ENCODE results near the gene ZXDC. TPM values are rescaled to one million over a fixed set of nuclear protein-coding genes. Genes with fewer than 3 reads are reported as not detected.

Gene ZXDC
- polyA plus RNA-seq, 3 donors, result 9.8 to 14.1 (median 13.5) TPM

- 84 to 94% (median 85%) methylated on average over 4 of the region's 4 CpGs for WGBS, 3 donors
- H3K27ac ChIP-seq (ENCODE audit: low read depth, low read length), result no peak overlapping the region
Observed at GRCh38 chr3:126432361-126433104, 43.2 kb downstream of the ZXDC start.

GRCh38 chr3:126431103-126431534 lies 44.6 kb downstream of the ZXDC start:
- 87 to 100% (median 92%) methylated on average over 1 of the region's 1 CpG for WGBS, 3 donors
- no peak overlapping the region for H3K27ac ChIP-seq (ENCODE audit: low read depth, low read length)

- H3K27ac ChIP-seq (ENCODE audit: low read depth, low read length), result no peak overlapping the region
Observed at GRCh38 chr3:126424751-126425150, 50.9 kb downstream of the ZXDC start.

GRCh38 chr3:126424039-126424717 lies 51.5 kb downstream of the ZXDC start:
- H3K27ac ChIP-seq (ENCODE audit: low read depth, low read length), result no peak overlapping the region
- WGBS, 3 donors, result 94 to 96% (median 96%) methylated on average over 10 of the region's 10 CpGs

More at GRCh38 chr3:126424751-126425150, 50.9 kb downstream of the ZXDC start:
- 64 to 97% (median 87%) methylated on average over 3 of the region's 3 CpGs for WGBS, 3 donors

GRCh38 chr3:126423191-126424038 lies 52.3 kb downstream of the ZXDC start:
- WGBS, 3 donors, result 85 to 88% (median 85%) methylated on average over 24 to 26 of the region's 26 CpGs
- H3K27ac ChIP-seq (ENCODE audit: low read depth, low read length), result no peak overlapping the region

- no peak overlapping the region for H3K27ac ChIP-seq (ENCODE audit: low read depth, low read length)
- 82 to 91% (median 85%) methylated on average over 4 of the region's 4 CpGs for WGBS, 3 donors
Observed at GRCh38 chr3:126422571-126423091, 53.1 kb downstream of the ZXDC start.

GRCh38 chr3:126422121-126422520 lies 53.6 kb downstream of the ZXDC start:
- WGBS, 3 donors, result 83 to 96% (median 95%) methylated on average over 8 of the region's 8 CpGs
- H3K27ac ChIP-seq (ENCODE audit: low read depth, low read length), result no peak overlapping the region

GRCh38 chr3:126421573-126422119 lies 54.0 kb downstream of the ZXDC start:
- 85 to 86% (median 85%) methylated on average over 10 of the region's 10 CpGs for WGBS, 3 donors
- no peak overlapping the region for H3K27ac ChIP-seq (ENCODE audit: low read depth, low read length)

- no peak overlapping the region for H3K27ac ChIP-seq (ENCODE audit: low read depth, low read length)
- WGBS, 3 donors, result 75 to 82% (median 78%) methylated on average over 22 of the region's 22 CpGs
Observed at GRCh38 chr3:126419886-126420786, 55.6 kb downstream of the ZXDC start.

GRCh38 chr3:126419151-126419703 lies 56.5 kb downstream of the ZXDC start:
- WGBS, 3 donors, result 73 to 77% (median 74%) methylated on average over 6 of the region's 6 CpGs
- H3K27ac ChIP-seq (ENCODE audit: low read depth, low read length), result no peak overlapping the region

- 85 to 91% (median 86%) methylated on average over 20 of the region's 20 CpGs for WGBS, 3 donors
- no peak overlapping the region for H3K27ac ChIP-seq (ENCODE audit: low read depth, low read length)
Observed at GRCh38 chr3:126418661-126419131, 57.0 kb downstream of the ZXDC start.

- 83 to 86% (median 86%) methylated on average over 11 of the region's 11 CpGs for WGBS, 3 donors
- no peak overlapping the region for H3K27ac ChIP-seq (ENCODE audit: low read depth, low read length)
Observed at GRCh38 chr3:126417981-126418530, 57.6 kb downstream of the ZXDC start.

- WGBS, 3 donors, result 58 to 75% (median 64%) methylated on average over 5 of the region's 5 CpGs
- H3K27ac ChIP-seq (ENCODE audit: low read depth, low read length), result no peak overlapping the region
Observed at GRCh38 chr3:126417515-126417914, 58.2 kb downstream of the ZXDC start.

- 65 to 85% (median 75%) methylated on average over 7 of the region's 7 CpGs for WGBS, 3 donors
- no peak overlapping the region for H3K27ac ChIP-seq (ENCODE audit: low read depth, low read length)
Observed at GRCh38 chr3:126416943-126417342, 58.7 kb downstream of the ZXDC start.

GRCh38 chr3:126415661-126416591 lies 59.8 kb downstream of the ZXDC start:
- H3K27ac ChIP-seq (ENCODE audit: low read depth, low read length), result no peak overlapping the region
- WGBS, 3 donors, result 38 to 69% (median 44%) methylated on average over 58 to 61 of the region's 61 CpGs

Measured in adipose tissue (tissue), 3 donors.